ENCODE results near the gene THEMIS2. TPM values are rescaled to one million over a fixed set of nuclear protein-coding genes. Genes with fewer than 3 reads are reported as not detected.

THEMIS2 gene
- polyA plus RNA-seq, 3 donors: 3.0 to 6.5 (median 3.2) TPM

DNA sequence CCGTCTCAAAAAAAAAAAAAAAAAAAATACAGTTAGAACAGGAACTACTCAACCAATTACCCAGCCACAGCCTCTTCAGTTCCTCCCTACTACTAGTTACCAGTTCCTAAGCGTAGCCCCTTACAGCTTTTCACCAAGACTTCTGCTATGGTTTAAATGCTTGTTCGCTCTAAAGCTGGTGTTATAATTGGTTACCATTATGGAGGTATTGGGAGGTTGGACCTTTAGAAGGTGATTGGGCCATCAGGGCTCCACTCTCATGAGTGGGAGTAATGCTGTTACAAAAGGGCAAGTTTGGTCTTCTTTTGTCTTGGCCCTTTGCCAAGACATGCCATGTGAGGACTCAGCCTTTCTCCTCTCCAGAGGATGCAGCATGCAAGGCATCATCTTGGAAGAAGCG is 59.4 kb downstream of the THEMIS2 start:
- DNase-seq (ENCODE audit: extremely low read depth in 1 of 11, low read depth in 9 of 11, low spot score in 4 of 11): no peak

DNA sequence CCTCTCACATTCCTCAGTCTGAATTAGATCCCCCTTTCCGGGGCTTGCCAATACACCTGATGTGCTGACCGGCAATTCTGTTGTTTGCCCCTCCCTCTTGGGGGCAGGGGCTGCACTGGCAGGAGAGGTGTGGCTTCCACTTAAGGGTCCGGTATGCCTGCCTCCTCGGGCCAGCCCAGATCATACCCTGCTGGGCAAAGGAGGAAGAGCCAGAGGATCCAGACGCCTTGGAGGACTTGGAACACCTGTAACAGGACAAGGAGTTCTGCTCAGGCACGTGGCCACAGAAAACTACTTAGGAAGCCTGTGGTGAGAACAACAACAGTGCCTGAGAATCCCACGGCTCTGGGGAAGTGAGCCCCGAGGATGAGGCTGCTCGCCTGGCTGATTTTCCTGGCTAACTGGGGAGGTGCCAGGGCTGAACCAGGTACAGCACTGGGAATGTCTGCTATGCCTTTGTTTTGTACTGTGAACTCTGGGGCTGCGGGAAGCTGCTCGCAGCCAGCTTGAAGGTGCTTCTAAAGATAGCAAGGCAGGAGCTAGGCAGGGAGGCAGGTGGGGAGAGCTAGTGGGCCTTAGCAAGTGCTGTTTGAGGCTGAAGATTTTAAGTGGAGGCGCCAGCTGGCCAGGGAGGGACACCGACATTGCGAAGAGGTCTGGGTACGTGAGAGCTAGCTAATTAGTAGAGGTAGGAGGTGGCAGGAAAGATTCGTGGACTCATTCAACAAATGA is 62.6 kb downstream of the THEMIS2 start, which contains the start of gene SMPDL3B:
Gene SMPDL3B (plus strand): TSS at position 183 of the 732 bp plus-strand sequence. CDS start 184 bp downstream, at position 367.
- peak in 6 of 11 donors; percentile 29 to 69 (median 48) for DNase-seq (ENCODE audit: extremely low read depth in 1 of 11, low read depth in 9 of 11, low spot score in 4 of 11)

DNA sequence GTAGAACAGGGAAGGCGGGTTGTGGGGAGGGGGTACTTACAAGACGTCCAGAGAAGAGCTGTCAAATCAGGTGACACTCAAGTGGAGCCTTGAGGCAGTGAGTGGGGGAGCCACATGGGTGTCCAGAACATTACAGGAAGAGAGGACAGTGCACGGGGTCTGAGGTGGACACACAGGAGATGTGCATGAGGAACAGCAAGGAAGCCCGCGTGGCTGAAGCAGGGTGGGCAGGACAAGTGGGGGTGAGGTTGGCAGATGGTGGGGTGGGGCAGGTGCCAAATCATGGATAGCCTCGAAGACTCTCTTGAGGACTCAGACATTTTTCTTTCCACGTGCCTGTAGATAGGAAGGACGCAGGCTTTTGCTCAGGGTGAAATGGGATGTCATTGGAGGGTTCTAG is 63.4 kb downstream of the THEMIS2 start:
- DNase-seq (ENCODE audit: extremely low read depth in 1 of 11, low read depth in 9 of 11, low spot score in 4 of 11): no peak

Other genes starting within 250 kb of the THEMIS2 start
- gene FGR, start 237.4 kb upstream of the THEMIS2 start, polyA plus RNA-seq (ENCODE audit: insufficient read length in 3 of 3): 1 to 10 TPM; 1.6 to 2.8 (median 2.1) TPM
- gene IFI6, start 200.4 kb upstream of the THEMIS2 start, polyA plus RNA-seq (ENCODE audit: insufficient read length in 3 of 3): 10 to 100 TPM; 17.5 to 29.4 (median 23.7) TPM
- gene FAM76A, start 146.6 kb upstream of the THEMIS2 start, polyA plus RNA-seq (ENCODE audit: insufficient read length in 3 of 3): 10 to 100 TPM; 11.9 to 17.1 (median 16.7) TPM
- 10 to 100 TPM; 42.5 to 53.7 (median 48.0) TPM for gene STX12, start 99.3 kb upstream of the THEMIS2 start, polyA plus RNA-seq (ENCODE audit: insufficient read length in 3 of 3)
- gene PPP1R8, start 41.8 kb upstream of the THEMIS2 start, polyA plus RNA-seq (ENCODE audit: insufficient read length in 3 of 3): 10 to 100 TPM; 46.8 to 63.5 (median 62.1) TPM
- gene RPA2, start 42.0 kb downstream of the THEMIS2 start, polyA plus RNA-seq (ENCODE audit: insufficient read length in 3 of 3): 10 to 100 TPM; 51.1 to 69.8 (median 62.6) TPM
- 10 to 100 TPM; 13.9 to 16.2 (median 14.9) TPM for gene SMPDL3B, start 62.5 kb downstream of the THEMIS2 start, polyA plus RNA-seq (ENCODE audit: insufficient read length in 3 of 3)
- 10 to 100 TPM in 1 of 3 donors, 1 to 10 TPM in 2; 7.1 to 10.1 (median 10.0) TPM for gene XKR8, start 87.4 kb downstream of the THEMIS2 start, polyA plus RNA-seq (ENCODE audit: insufficient read length in 3 of 3)
- gene EYA3, start 216.1 kb downstream of the THEMIS2 start, polyA plus RNA-seq (ENCODE audit: insufficient read length in 3 of 3): 10 to 100 TPM; 51.8 to 56.4 (median 54.6) TPM